Measurements from ENCODE around the gene ZKSCAN2.

- TF ChIP-seq CTCF (conservative IDR thresholded peaks at IDR 0.05 in 1 of 2, IDR thresholded peaks at IDR 0.05 in 1 of 2; ENCODE audit: low read depth in 1 of 2, low read length in 2 of 2), result no peak
- TF ChIP-seq EZH2 (IDR thresholded peaks at IDR 0.05; ENCODE audit: low read length, missing control alignments), result no peak
Measured at GRCh38 chr16:25217921-25218320, 39.7 kb downstream of the ZKSCAN2 start.

Measured in fibroblast of lung (primary cell).